AG08395 (cell line): ENCODE measurements around the gene GNPNAT1.
"Not testable (repeated sequence)": the region's sequence is repeated elsewhere in the genome, so short reads cannot be mapped to it uniquely, and the experiment has no call there.

Experiments
- DNase-seq: peaks from one replicate; pipeline ENCODE4 v3.0.0; 2012; ENCODE audit warnings: mixed read lengths, low spot score

GNPNAT1 gene

DNA sequence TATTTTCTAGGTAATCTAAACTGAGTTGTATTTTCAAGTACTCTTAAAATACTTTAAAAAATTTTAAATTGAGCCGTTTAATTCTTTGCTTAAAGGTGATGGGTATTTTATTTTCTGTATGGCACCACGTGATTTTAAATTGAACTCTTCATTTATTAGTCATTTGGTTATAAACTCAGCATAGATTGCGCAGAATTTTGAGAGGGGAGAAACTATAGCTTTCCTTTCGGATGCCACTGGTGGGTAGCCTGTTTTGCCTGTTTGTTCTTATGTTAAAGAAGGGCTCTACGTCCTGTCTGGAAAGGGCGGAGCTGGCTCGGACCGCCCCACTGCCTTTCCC is 61.9 kb downstream of the GNPNAT1 start:
- no peak for DNase-seq

DNA sequence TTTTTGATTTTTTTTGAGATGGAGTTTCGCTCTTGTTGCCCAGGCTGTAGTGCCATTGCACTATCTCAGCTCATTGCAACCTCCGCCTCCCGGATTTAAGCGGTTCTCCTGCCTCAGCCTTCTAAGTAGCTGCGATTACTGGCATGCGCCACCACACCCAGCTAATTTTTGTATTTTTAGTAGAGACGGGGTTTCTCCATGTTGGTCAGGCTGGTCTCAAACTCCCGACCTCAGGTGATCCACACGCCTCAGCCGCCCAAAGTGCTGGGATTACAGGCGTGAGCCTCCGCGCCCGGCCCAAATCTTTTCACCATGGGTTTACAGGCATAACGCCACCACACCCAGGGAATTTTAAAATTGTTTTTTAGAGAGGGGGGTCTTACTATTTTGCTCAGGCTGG is 62.4 kb downstream of the GNPNAT1 start:
- DNase-seq, result not testable (repeated sequence)

DNA sequence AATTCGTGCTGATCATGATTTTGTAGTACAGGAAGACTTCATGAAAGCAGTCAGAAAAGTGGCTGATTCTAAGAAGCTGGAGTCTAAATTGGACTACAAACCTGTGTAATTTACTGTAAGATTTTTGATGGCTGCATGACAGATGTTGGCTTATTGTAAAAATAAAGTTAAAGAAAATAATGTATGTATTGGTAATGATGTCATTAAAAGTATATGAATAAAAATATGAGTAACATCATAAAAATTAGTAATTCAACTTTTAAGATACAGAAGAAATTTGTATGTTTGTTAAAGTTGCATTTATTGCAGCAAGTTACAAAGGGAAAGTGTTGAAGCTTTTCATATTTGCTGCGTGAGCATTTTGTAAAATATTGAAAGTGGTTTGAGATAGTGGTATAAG is 63.9 kb downstream of the GNPNAT1 start:
- DNase-seq, result not testable (repeated sequence)
